ENCODE results near the gene LDB2.

Gene LDB2

DNA sequence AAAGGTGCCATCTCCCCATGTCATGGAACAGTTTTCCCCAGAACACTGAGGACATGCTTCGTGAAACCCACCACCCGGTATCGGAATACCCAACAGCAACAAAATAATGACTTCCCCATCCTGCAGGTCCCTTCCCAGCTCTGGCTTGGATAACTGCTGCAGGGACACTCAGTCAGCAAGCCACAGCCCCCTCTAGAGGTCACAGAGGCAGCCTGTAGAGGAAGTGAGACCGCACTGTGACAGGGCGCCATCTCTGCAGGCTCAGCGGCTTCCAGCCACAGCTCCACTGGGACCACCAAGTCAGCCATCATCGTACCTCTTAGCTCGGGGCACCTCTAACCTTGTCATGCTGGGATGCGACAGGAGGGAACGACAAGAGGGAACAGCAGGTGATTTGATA is 315.9 kb downstream of the LDB2 start:
- Histone ChIP-seq H3K9me3 (ENCODE audit: control insufficient read depth in 2 of 2, low read length in 2 of 2) (no peaks in the 10 kb centered on the region), H3K9ac (ENCODE audit: low read length in 2 of 2) (no peak overlapping the region), H3K27me3 (ENCODE audit: control insufficient read depth in 1 of 2, insufficient read depth in 2 of 2, low read length in 2 of 2) (no peaks in the 10 kb centered on the region), H3K4me1 (ENCODE audit: control insufficient read depth, insufficient read depth, low read length) (no peaks in the 10 kb centered on the region), H3K27ac (ENCODE audit: low read length) (no peak overlapping the region), H3K36me3 (ENCODE audit: control insufficient read depth in 2 of 2, insufficient read depth in 2 of 2, low read length in 2 of 2) (no peaks in the 10 kb centered on the region), H3K4me3 (ENCODE audit: low read length in 2 of 2) (no peak overlapping the region)

DNA sequence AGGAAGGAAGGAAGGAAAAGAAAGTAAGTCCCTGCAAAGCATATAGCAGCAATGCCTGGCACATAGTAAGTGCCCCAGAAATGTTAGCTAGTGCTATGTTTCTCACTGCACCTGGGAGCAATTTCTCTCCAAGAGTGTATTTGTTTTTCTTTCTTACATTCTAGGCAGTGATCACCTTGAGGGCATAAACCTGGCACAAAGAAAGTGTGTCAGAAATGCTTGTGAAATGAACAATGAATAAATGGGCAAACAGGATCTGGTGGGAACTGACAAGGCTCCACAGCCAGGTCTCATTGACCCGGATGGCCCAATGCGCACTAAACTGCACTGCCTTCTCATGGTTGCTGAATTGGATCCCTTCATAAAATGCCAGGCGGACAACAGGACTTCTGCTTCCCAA is 316.4 kb downstream of the LDB2 start:
- H3K27ac ChIP-seq (ENCODE audit: low read length) = no peak overlapping the region
- no peaks in the 10 kb centered on the region for H3K27me3 ChIP-seq (ENCODE audit: control insufficient read depth in 1 of 2, insufficient read depth in 2 of 2, low read length in 2 of 2)
- no peaks in the 10 kb centered on the region for H3K36me3 ChIP-seq (ENCODE audit: control insufficient read depth in 2 of 2, insufficient read depth in 2 of 2, low read length in 2 of 2)
- no peaks in the 10 kb centered on the region for H3K9me3 ChIP-seq (ENCODE audit: control insufficient read depth in 2 of 2, low read length in 2 of 2)
- H3K4me1 ChIP-seq (ENCODE audit: control insufficient read depth, insufficient read depth, low read length) = no peaks in the 10 kb centered on the region
- H3K9ac ChIP-seq (ENCODE audit: low read length in 2 of 2) = no peak overlapping the region
- no peak overlapping the region for H3K4me3 ChIP-seq (ENCODE audit: low read length in 2 of 2)

DNA sequence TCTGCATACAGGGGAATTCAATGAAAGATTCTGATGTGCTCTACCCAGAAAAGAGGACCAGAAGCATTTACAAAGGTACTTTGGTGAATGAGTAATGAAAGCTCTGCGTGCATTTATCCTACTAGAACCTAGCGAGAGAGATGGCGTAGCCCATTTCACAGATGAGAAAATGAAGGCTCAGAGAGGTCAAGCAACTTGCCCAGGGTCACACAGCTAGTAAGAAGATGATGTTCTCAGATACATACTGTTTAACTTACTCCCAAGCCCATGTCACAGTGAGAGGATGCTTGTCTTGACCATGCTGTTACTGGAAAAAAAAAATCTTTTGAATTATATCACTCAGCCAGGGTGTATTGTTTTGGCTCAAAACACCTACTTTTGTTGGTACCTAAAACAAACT is 317.3 kb downstream of the LDB2 start:
- Histone ChIP-seq H3K4me3 (ENCODE audit: low read length in 2 of 2) (no peak overlapping the region), H3K27me3 (ENCODE audit: control insufficient read depth in 1 of 2, insufficient read depth in 2 of 2, low read length in 2 of 2) (no peaks in the 10 kb centered on the region), H3K36me3 (ENCODE audit: control insufficient read depth in 2 of 2, insufficient read depth in 2 of 2, low read length in 2 of 2) (no peaks in the 10 kb centered on the region), H3K27ac (ENCODE audit: low read length) (no peak overlapping the region), H3K9me3 (ENCODE audit: control insufficient read depth in 2 of 2, low read length in 2 of 2) (no peaks in the 10 kb centered on the region), H3K9ac (ENCODE audit: low read length in 2 of 2) (no peak overlapping the region), H3K4me1 (ENCODE audit: control insufficient read depth, insufficient read depth, low read length) (no peaks in the 10 kb centered on the region)

DNA sequence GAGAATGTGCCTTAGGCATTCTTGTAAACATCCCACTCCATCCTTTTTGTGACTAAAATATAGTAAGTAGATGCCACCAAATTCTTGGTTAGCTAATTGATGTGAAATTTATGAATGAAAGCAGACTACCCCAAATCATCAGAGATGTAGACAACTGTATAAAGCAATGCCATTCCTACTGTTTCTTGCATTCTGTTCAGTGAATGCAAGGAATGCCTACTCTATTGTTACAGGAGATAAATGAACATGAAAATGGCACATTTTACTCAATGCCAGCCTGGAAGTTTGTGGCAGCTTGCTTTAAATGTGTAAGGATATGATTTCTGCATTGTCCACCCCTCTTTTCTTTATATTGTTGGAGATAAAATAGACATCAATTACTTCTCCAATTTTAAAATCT is 317.9 kb downstream of the LDB2 start:
- Histone ChIP-seq H3K9me3 (ENCODE audit: control insufficient read depth in 2 of 2, low read length in 2 of 2) (no peaks in the 10 kb centered on the region), H3K36me3 (ENCODE audit: control insufficient read depth in 2 of 2, insufficient read depth in 2 of 2, low read length in 2 of 2) (no peaks in the 10 kb centered on the region), H3K27me3 (ENCODE audit: control insufficient read depth in 1 of 2, insufficient read depth in 2 of 2, low read length in 2 of 2) (no peaks in the 10 kb centered on the region), H3K4me1 (ENCODE audit: control insufficient read depth, insufficient read depth, low read length) (no peaks in the 10 kb centered on the region), H3K4me3 (ENCODE audit: low read length in 2 of 2) (no peak overlapping the region), H3K9ac (ENCODE audit: low read length in 2 of 2) (no peak overlapping the region), H3K27ac (ENCODE audit: low read length) (no peak overlapping the region)

DNA sequence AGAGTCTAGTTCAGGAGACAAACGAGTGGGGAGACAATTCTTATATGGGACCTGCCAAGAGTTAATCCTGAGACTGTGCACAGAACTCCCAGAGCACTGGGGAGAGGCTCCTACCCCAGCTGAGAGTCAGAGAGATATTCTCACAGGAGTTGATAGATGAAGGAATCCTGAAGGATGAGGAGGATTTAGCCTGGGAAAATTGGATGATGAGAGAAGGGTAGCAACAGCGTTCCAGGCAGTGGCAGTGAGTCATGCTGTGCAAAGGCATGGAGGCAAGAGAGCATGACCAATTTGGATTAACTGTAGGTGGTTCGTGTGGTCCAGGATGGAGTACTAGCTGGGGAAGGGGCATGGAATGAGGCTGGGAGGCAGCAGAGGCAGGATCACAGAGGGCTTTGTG is 318.6 kb downstream of the LDB2 start:
- H3K27me3 ChIP-seq (ENCODE audit: control insufficient read depth in 1 of 2, insufficient read depth in 2 of 2, low read length in 2 of 2) = no peaks in the 10 kb centered on the region
- no peaks in the 10 kb centered on the region for H3K9me3 ChIP-seq (ENCODE audit: control insufficient read depth in 2 of 2, low read length in 2 of 2)
- no peaks in the 10 kb centered on the region for H3K36me3 ChIP-seq (ENCODE audit: control insufficient read depth in 2 of 2, insufficient read depth in 2 of 2, low read length in 2 of 2)
- no peaks in the 10 kb centered on the region for H3K4me1 ChIP-seq (ENCODE audit: control insufficient read depth, insufficient read depth, low read length)
- H3K27ac ChIP-seq (ENCODE audit: low read length) = no peak overlapping the region
- no peak overlapping the region for H3K4me3 ChIP-seq (ENCODE audit: low read length in 2 of 2)
- H3K9ac ChIP-seq (ENCODE audit: low read length in 2 of 2) = no peak overlapping the region

DNA sequence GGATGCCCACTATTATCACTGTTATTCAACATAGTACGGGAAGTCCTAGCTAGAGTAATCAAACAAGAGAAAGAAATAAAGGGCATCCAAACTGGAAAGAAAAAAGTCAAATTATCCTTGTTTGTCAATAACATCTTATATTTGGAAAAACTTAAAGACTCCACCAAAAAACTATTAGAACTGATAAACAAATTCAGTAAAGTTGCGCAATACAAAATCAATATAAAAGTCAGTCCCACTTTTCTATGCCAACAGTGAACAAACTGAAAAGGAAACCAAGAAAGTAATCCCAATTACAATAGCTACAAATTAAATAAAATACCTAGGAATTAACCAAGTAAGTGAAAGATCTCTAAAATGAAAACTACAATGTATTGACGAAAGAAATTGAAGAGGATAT is 321.3 kb downstream of the LDB2 start:
- H3K27me3 ChIP-seq (ENCODE audit: control insufficient read depth in 1 of 2, insufficient read depth in 2 of 2, low read length in 2 of 2) = no peaks in the 10 kb centered on the region
- H3K4me1 ChIP-seq (ENCODE audit: control insufficient read depth, insufficient read depth, low read length) = peaks cover 8% of the 10 kb centered on the region
- H3K27ac ChIP-seq (ENCODE audit: low read length) = no peak overlapping the region
- H3K9me3 ChIP-seq (ENCODE audit: control insufficient read depth in 2 of 2, low read length in 2 of 2) = no peaks in the 10 kb centered on the region
- H3K36me3 ChIP-seq (ENCODE audit: control insufficient read depth in 2 of 2, insufficient read depth in 2 of 2, low read length in 2 of 2) = no peaks in the 10 kb centered on the region
- H3K4me3 ChIP-seq (ENCODE audit: low read length in 2 of 2) = no peak overlapping the region
- H3K9ac ChIP-seq (ENCODE audit: low read length in 2 of 2) = no peak overlapping the region

DNA sequence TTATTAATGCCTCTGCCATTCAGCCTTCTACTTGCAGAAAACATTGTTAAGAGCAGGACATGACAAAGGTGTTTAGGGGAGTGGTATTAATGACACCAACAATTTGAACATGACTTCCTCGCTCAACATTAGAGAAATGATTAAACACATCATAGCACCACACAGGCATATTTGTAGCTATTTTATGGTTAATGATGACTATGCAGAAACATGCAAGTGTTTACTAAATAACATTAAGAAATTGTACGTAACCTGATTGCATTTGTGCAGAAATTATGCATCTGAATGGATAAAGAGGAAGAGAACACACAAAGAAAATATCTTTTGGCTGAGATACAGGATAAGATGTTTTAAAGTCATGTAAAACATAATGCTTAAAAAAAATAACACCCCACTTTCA is 323.5 kb downstream of the LDB2 start:
- Histone ChIP-seq H3K9ac (ENCODE audit: low read length in 2 of 2) (no peak overlapping the region), H3K27me3 (ENCODE audit: control insufficient read depth in 1 of 2, insufficient read depth in 2 of 2, low read length in 2 of 2) (no peaks in the 10 kb centered on the region)

DNA sequence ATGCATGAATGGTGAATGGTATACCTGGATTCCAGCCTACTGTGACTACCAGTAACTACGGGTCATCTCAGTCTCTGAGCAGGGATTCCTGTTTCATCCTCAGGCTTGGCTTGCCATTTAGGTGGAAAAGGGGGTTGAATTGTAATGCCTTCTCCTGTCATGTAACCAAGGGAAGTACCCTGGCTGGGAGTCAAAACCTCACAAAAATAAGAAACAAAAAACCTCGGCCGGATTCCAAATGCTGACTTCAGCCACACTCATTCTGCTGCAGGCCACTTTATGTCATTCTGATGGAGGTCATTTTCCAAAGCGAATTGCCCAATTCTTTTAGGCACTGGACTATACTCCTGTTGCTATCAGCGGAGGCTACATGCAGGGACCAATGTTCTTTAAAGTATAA is 324.7 kb downstream of the LDB2 start:
- no peak overlapping the region for H3K4me3 ChIP-seq (ENCODE audit: low read length in 2 of 2)
- H3K9me3 ChIP-seq (ENCODE audit: control insufficient read depth in 2 of 2, low read length in 2 of 2) = no peaks in the 10 kb centered on the region
- H3K36me3 ChIP-seq (ENCODE audit: control insufficient read depth in 2 of 2, insufficient read depth in 2 of 2, low read length in 2 of 2) = no peaks in the 10 kb centered on the region
- H3K9ac ChIP-seq (ENCODE audit: low read length in 2 of 2) = no peak overlapping the region
- peaks cover 8% of the 10 kb centered on the region for H3K4me1 ChIP-seq (ENCODE audit: control insufficient read depth, insufficient read depth, low read length)
- no peak overlapping the region for H3K27ac ChIP-seq (ENCODE audit: low read length)
- H3K27me3 ChIP-seq (ENCODE audit: control insufficient read depth in 1 of 2, insufficient read depth in 2 of 2, low read length in 2 of 2) = no peaks in the 10 kb centered on the region

More for the DNA sequence above, 323.5 kb downstream of the LDB2 start:
- Histone ChIP-seq H3K4me3 (ENCODE audit: low read length in 2 of 2) (no peak overlapping the region), H3K27ac (ENCODE audit: low read length) (no peak overlapping the region), H3K4me1 (ENCODE audit: control insufficient read depth, insufficient read depth, low read length) (peaks cover 8% of the 10 kb centered on the region), H3K36me3 (ENCODE audit: control insufficient read depth in 2 of 2, insufficient read depth in 2 of 2, low read length in 2 of 2) (no peaks in the 10 kb centered on the region), H3K9me3 (ENCODE audit: control insufficient read depth in 2 of 2, low read length in 2 of 2) (no peaks in the 10 kb centered on the region)

DNA sequence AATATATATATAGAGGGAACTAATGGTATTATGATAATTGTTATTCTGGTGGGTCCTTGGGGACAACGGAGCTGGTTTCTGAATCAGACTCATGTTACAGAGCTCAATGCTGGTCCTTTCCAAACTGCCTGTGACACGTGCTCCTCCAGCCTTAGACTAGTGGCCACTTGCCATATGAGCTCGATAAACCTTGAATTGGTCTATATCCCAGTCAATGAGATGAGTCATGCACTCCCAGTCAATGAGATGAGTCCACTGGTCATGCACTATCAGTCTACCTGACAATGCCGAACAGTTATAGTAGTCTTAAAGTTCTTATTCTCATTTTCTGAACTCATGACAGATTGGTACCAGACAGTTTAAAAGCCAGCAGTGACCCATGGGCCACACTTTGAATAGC is 325.2 kb downstream of the LDB2 start:
- Histone ChIP-seq H3K27ac (ENCODE audit: low read length) (no peak overlapping the region), H3K4me1 (ENCODE audit: control insufficient read depth, insufficient read depth, low read length) (peaks cover 8% of the 10 kb centered on the region), H3K9ac (ENCODE audit: low read length in 2 of 2) (no peak overlapping the region), H3K9me3 (ENCODE audit: control insufficient read depth in 2 of 2, low read length in 2 of 2) (no peaks in the 10 kb centered on the region), H3K36me3 (ENCODE audit: control insufficient read depth in 2 of 2, insufficient read depth in 2 of 2, low read length in 2 of 2) (no peaks in the 10 kb centered on the region), H3K4me3 (ENCODE audit: low read length in 2 of 2) (no peak overlapping the region), H3K27me3 (ENCODE audit: control insufficient read depth in 1 of 2, insufficient read depth in 2 of 2, low read length in 2 of 2) (no peaks in the 10 kb centered on the region)

DNA sequence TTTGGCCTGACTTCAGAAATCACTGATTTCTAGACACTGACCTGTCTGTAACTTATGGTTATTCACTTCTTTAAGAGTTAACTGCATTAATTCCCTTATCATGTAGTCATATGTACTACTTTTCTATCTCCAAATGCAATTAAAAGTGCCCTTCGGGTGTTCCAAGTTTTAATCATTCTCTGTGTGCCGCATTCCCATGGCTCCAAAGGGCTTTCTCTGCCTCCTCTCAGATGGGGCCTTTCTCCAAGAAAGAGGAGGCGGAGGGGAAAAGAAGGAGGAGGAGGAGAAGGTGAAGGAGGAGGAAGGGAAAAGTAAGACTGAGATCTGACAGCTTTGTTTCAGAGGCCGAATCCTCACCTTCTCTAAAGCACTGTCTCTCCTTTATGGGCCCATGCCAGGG is 325.8 kb downstream of the LDB2 start:
- Histone ChIP-seq H3K9me3 (ENCODE audit: control insufficient read depth in 2 of 2, low read length in 2 of 2) (no peaks in the 10 kb centered on the region), H3K27ac (ENCODE audit: low read length) (no peak overlapping the region), H3K27me3 (ENCODE audit: control insufficient read depth in 1 of 2, insufficient read depth in 2 of 2, low read length in 2 of 2) (no peaks in the 10 kb centered on the region), H3K4me3 (ENCODE audit: low read length in 2 of 2) (no peak overlapping the region), H3K36me3 (ENCODE audit: control insufficient read depth in 2 of 2, insufficient read depth in 2 of 2, low read length in 2 of 2) (no peaks in the 10 kb centered on the region), H3K9ac (ENCODE audit: low read length in 2 of 2) (no peak overlapping the region), H3K4me1 (ENCODE audit: control insufficient read depth, insufficient read depth, low read length) (peaks cover 8% of the 10 kb centered on the region)

DNA sequence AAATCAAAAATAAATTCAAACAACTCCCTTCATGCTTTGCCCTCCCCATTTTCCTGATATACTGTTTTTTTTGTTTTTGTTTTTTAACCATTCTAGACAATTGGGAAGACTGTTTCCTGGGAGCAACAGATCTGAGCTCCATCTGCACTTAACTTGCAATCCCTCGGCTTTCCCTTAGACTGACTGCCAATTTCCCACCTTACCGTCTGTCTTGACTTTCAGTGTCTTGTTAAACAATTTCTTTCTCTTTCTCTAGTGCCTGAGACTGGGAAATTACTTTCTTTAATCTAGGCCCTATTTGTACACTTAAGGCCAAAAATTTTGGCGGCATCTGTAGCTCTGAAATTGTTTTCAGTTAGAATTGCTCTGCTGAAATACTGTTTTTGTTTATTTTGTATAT is 326.3 kb downstream of the LDB2 start:
- Histone ChIP-seq H3K4me3 (ENCODE audit: low read length in 2 of 2) (no peak overlapping the region), H3K4me1 (ENCODE audit: control insufficient read depth, insufficient read depth, low read length) (peaks cover 8% of the 10 kb centered on the region), H3K27me3 (ENCODE audit: control insufficient read depth in 1 of 2, insufficient read depth in 2 of 2, low read length in 2 of 2) (no peaks in the 10 kb centered on the region), H3K36me3 (ENCODE audit: control insufficient read depth in 2 of 2, insufficient read depth in 2 of 2, low read length in 2 of 2) (no peaks in the 10 kb centered on the region), H3K9ac (ENCODE audit: low read length in 2 of 2) (no peak overlapping the region), H3K27ac (ENCODE audit: low read length) (no peak overlapping the region), H3K9me3 (ENCODE audit: control insufficient read depth in 2 of 2, low read length in 2 of 2) (no peaks in the 10 kb centered on the region)

DNA sequence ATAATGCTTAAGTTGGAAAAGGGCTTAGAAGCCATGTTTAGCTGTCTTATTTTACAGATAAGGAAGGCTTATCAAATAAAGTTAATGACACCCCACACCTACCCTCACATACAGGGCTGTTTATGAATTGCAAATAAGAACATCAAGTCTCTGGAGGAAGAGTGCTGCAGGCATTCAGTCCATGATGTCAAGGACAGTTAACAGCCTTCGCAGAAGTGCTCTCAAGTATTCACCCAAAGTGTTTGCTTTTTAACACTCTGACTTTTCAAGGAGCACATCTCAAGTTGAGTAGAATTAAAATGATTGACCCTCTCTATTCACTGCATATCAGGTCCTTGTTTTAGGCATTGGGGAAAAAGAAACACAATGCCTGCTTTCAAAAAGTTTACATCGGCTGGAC is 328.7 kb downstream of the LDB2 start:
- Histone ChIP-seq H3K4me1 (ENCODE audit: control insufficient read depth, insufficient read depth, low read length) (peaks cover 8% of the 10 kb centered on the region), H3K36me3 (ENCODE audit: control insufficient read depth in 2 of 2, insufficient read depth in 2 of 2, low read length in 2 of 2) (no peaks in the 10 kb centered on the region), H3K4me3 (ENCODE audit: low read length in 2 of 2) (no peak overlapping the region), H3K27me3 (ENCODE audit: control insufficient read depth in 1 of 2, insufficient read depth in 2 of 2, low read length in 2 of 2) (no peaks in the 10 kb centered on the region), H3K27ac (ENCODE audit: low read length) (no peak overlapping the region), H3K9ac (ENCODE audit: low read length in 2 of 2) (no peak overlapping the region), H3K9me3 (ENCODE audit: control insufficient read depth in 2 of 2, low read length in 2 of 2) (no peaks in the 10 kb centered on the region)
